Measurements from ENCODE around the gene SCARF2.
"Not testable (repeated sequence)": the region's sequence is repeated elsewhere in the genome, so short reads cannot be mapped to it uniquely, and the experiment has no call there.

Gene SCARF2

DNA sequence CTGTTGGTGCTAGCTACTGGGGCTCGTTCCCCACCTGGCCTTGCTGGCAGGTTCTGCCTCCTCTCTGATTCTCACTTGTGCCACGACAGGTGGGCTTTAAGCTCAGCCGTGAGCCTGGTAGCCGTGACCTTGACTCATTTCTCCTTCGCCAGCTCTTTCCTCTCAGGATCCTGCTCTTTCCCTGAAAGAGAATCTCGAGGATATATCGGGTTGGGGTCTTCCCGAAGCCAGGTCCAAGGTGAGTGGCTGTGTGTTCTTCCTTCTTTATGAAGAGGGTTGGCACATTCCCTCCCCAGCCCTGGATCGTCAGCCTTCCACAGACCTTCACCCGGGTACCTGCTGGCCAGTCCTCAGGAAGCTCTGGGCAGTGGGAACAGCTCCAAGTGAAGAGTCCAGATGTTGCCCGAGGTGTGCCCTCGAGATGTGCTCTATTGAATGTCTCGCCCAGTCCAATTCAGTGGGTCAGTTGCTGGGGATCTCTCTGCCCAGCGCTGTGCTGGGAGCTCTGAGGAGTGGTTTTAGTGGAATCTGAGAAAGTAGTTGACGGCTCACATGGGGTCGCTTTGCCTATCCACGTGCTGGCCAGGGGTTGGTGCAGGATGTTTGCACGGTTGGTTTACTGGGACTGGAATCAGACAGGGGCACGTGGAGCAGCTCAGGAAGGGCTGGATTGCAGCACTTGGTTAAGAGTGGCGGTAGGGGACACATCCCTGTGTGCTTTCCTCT lies 42.3 kb downstream of the SCARF2 start:
- no peak for DNase-seq (ENCODE audit: low read depth in 2 of 2)

GRCh38 chr22:20393705-20394476 lies 43.7 kb downstream of the SCARF2 start, which contains the start of gene ZNF74:
ZNF74 (plus strand) TSS chr22:20394151; CDS start chr22:20394629, 478 bp downstream.
- DNase-seq (ENCODE audit: low read depth in 2 of 2) = peak; percentile 62 to 71

- no peak for DNase-seq (ENCODE audit: low read depth in 2 of 2)
Observed at GRCh38 chr22:20392983-20393704, 44.5 kb downstream of the SCARF2 start.

DNA sequence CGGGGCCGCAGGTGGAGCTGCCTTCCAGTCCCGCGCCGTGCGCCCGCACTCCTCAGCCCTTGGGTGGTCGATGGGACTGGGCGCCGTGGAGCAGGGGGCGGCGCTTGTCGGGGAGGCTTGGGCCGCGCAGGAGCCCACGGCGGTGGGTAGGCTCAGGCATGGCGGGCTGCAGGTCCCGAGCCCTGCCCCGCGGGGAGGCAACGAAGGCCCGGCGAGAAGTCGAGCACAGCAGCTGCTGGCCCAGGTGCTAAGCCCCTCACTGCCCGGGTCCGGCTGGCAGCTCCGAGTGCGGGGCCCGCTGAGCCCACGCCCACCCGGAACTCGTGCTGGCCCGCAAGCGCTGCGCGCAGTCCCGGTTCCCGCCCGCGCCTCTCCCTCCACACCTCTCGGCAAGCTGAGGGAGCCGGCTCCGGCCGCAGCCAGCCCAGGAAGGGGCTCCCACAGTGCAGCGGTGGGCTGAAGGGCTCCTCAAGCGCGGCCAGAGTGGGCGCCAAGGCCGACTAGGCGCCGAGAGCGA lies 45.2 kb downstream of the SCARF2 start:
- not testable (repeated sequence) for DNase-seq (ENCODE audit: low read depth in 2 of 2)

DNA sequence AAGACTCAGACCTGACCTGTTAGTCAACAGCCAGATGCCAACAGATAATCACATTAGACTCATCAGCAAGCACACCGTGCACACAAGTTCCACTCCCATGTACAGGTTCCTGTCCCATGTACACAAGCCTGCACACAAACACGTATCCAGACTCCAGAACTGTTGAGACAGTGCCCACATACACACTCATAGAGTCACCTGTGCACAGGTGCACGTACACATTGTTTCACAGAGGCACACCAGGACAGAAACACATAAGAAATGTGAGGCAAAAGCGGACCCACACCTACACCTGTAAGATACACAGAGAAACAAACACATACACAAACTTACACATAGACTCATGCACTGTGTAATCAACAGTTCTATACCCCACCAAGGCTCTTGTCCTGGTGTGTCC lies 46.4 kb downstream of the SCARF2 start:
- no peak for DNase-seq (ENCODE audit: low read depth in 2 of 2)

DNA sequence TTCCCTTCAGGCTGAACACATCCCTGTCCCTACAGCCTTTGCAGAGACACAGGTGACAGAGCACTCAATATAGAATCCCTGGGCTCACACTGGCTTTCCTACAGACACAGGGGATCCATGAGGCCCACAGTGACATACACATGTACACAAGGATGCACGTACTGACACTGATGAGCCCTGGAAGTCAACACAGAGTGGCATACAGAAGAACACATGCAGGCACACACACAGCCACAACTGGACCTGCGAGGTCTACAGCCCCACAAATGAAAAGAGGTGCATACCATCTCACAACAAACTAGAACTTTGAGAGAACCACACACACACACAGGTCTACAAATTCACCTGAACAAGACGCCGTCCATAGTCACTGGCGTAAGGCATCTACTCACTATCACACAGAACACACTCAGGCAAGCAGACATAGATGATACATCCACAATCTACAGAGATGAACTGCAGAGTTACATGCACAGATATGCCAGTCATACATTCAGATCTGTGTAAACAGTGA lies 47.2 kb downstream of the SCARF2 start:
- DNase-seq (ENCODE audit: low read depth in 2 of 2) = no peak

GRCh38 chr22:20389288-20389687 lies 48.3 kb downstream of the SCARF2 start:
- no peak for DNase-seq (ENCODE audit: low read depth in 2 of 2)

GRCh38 chr22:20388200-20388599 lies 49.4 kb downstream of the SCARF2 start:
- no peak for DNase-seq (ENCODE audit: low read depth in 2 of 2)

DNA sequence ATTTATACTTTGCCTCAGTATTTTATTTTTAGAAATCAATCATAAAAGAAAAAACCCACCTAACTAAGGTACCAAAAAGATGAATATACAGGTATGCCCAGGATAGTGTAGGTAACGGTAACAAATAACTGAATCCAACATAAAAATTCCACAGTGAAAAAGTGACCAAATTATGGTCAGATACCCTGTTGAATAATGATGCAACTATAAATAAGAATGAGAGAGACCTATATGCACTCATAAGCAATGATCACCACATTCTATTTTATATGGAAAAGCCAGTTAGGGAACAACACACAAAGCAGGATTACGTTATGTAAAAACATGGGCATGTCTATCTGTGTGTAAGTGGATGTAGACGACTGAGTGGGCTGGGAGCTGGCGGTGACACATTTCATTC lies 50.7 kb downstream of the SCARF2 start:
- no peak for DNase-seq (ENCODE audit: low read depth in 2 of 2)

DNA sequence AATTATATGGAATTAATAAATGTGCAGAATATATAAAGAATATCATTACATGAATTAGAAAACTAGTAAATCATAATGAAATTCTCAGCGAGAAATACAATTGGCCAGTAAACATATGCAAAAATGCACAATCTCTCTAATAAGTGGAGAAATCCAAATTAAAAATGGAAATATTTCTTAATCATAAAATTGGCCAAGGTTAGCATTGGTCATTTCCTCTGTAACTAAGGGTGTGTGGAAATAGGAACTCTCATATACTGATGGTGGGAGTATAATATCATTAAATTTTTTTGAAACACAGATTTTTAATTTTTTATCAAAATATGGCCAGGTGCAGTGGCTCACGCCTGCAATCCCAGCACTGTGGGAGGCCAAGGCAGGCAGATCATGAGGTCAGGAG lies 51.3 kb downstream of the SCARF2 start:
- DNase-seq (ENCODE audit: low read depth in 2 of 2) = no peak

GRCh38 chr22:20384865-20385264 lies 52.8 kb downstream of the SCARF2 start:
- no peak for DNase-seq (ENCODE audit: low read depth in 2 of 2)

GRCh38 chr22:20384171-20384570 lies 53.5 kb downstream of the SCARF2 start:
- DNase-seq (ENCODE audit: low read depth in 2 of 2) = no peak

DNA sequence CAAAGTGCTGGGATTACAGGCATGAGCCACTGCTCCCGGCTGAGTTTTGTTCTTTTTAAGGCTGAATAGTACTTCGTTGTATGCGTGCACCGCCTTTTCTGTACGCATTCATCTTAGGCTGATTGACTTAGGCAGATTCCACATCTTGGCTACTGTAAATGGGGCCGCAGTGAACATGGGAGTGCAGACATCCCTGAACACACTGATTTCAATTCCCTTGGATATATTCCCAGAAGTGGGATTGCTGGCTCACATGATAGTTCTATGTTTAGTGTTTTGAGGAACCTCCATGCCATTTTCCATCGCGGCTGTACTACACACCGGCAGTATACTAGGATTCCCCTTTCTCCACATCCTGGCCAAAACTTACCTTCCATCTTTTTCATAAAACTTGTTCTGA lies 54.1 kb downstream of the SCARF2 start:
- DNase-seq (ENCODE audit: low read depth in 2 of 2) = no peak

DNA sequence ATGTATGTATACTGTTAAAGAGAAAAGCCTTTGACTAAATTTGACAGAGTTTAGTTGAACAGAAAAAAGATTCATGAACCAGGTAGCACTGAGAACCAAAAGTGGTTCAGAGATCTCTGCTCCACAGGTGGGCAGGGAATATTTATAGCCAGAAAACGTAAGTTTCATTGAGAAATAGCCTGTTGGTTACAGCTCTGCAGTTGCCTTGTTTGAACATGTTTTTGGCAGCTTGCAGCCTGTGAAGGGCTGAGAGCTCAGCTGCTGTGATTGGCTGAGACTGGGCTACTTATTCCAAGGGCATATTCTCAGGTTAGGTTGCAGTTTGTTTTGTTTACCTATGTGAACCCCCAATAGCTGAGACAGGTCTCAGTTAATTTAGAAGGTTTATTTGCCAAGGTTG lies 57.1 kb downstream of the SCARF2 start:
- DNase-seq (ENCODE audit: low read depth in 2 of 2) = no peak

DNA sequence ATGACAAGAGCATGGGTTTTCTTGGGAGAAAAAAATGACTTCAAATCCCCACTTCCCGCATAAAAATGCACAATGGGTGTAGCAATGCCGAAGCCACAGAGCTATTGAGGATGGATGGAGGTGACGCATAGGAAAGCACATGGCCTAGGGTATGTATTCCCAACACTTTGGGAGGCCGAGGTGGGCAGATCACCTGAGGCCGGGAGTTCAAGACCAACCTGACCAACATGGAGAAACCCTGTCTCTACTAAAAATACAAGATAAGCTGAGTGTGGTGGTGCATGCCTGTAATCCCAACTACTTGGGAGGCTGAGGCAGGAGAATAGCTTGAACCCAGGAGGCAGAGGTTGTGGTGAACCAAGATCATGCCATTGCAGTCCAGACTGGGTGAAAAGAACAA lies 58.9 kb downstream of the SCARF2 start:
- DNase-seq (ENCODE audit: low read depth in 2 of 2) = not testable (repeated sequence)

DNA sequence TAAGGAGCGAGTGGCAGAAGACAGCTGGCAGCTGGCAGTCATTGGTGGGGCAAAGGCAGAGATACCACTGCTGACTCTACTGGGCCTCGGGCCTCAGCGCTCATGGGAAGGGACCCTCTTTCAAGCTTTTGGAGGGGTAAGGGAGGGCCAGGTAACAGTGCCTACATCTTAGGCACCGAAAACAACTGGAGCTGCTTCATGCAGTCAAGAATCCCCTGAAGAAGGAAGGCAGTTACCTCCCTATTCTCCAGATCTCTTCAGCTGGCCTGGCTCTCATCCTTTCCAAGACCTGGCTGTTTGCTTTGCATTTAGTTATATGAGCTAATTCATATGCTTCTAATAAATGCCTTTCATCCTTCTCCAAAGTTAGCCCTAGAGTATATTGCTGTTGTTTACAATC lies 59.5 kb downstream of the SCARF2 start:
- DNase-seq (ENCODE audit: low read depth in 2 of 2) = no peak

DNA sequence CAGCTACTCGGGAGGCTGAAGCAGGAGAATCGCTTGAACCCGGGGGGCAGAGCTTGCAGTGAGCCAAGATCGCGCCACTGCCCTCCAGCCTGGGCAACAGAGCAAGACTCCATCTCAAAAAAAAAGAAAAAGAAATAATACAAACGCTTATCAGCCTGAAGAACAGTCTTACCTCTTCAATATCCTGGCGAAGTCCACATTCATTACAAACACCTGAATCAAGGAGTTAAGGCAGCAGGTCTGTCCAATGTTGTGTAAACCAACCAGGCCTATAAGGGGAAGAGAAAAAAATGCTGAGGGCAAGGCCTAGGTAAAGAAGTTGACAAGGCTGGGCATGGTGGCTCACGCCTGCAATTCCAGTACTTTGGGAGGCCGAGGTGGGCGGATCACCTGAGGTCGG lies 60.6 kb downstream of the SCARF2 start:
- DNase-seq (ENCODE audit: low read depth in 2 of 2) = not testable (repeated sequence)

- not testable (repeated sequence) for DNase-seq (ENCODE audit: low read depth in 2 of 2)
Observed at GRCh38 chr22:20376281-20376680, 61.3 kb downstream of the SCARF2 start.

Data from stimulated activated CD8-positive, alpha-beta memory T cell treated with anti-CD3 and anti-CD28 coated beads, Interleukin-2, amount 100 ng/mL, for 1 hour (primary cell).